K562 (cell line): Measurements from ENCODE around the gene CCNL2. TPM values are rescaled to one million over a fixed set of nuclear protein-coding genes. Genes with fewer than 3 reads are reported as not detected.

Source experiments
- ATAC-seq: fragments of 200-7000 bp; cut with Tn5 transposase; 3 replicates; pipeline ENCODE4 v1.9.1; 2020; ENCODE audit warnings: moderate library complexity
- BruUV-seq: library from RNA; stranded (reverse); fragments of 400-500 nt; replicated peaks from 2 replicates; lab custom pipeline; 2021; lab: Mats Ljungman, UMichigan
- CTCF ChIA-PET: fragments of 300-600 bp; formaldehyde crosslinking; extraction: SDS; loops from one replicate; lab custom pipeline; 2021; ENCODE audit warnings: low intra/inter-chr PET ratio; lab: Yijun Ruan, JAX
- POLR2A ChIA-PET: fragments of 300-600, 350-650 bp; sonication (Branson Sonifier 250); formaldehyde crosslinking; extraction: SDS; loops from one replicate; lab custom pipeline; 2021; ENCODE audit warnings: antibody characterized with exemption, inconsistent platforms; lab: Yijun Ruan, JAX
- DNase-seq, 4 experiments: peaks; one replicate each; pipeline versions ENCODE4 v3.0.0 to v3.0.0-alpha.2; 2011 to 2018; ENCODE audit warnings: low spot score in 3 of 4, mixed read lengths in 3 of 4; ENCODE audit errors: extremely low read depth in 1 of 4
- FAIRE-seq: peaks from 2 replicates; lab custom pipeline; 2011; peaks lifted over from hg19 to GRCh38; lab: Jason Lieb, UNC
- H2AFZ ChIP-seq: 2 replicates; pipeline ENCODE4 v1.6.0; 2011; ENCODE audit warnings: low read depth, low read length, control low read depth, inconsistent platforms
- H3K27ac ChIP-seq: fragments of 200-600 bp; 3 replicates; pipeline ENCODE4 v1.8.0; 2011; ENCODE audit warnings: low read depth, mild to moderate bottlenecking, control low read depth, inconsistent platforms, low read length, moderate library complexity, mixed read lengths; ENCODE audit errors: extremely low read depth
- H3K27me3 ChIP-seq, 2 experiments: fragments of 300-600 bp in 1 of 2; 2 replicates in 1 of 2; 3 replicates in 1 of 2; pipeline versions ENCODE4 v1.6.0 to v1.8.0; 2011; ENCODE audit warnings: inconsistent platforms in 2 of 2, low read length in 2 of 2, mild to moderate bottlenecking in 1 of 2, mixed read lengths in 1 of 2, moderate library complexity in 1 of 2; ENCODE audit not compliant: control insufficient read depth in 2 of 2, insufficient read depth in 2 of 2
- H3K36me3 ChIP-seq: fragments of 300-600 bp; 3 replicates; pipeline ENCODE4 v1.8.0; 2011; ENCODE audit warnings: mild to moderate bottlenecking, low read length, inconsistent platforms; ENCODE audit not compliant: control insufficient read depth, insufficient read depth
- H3K4me1 ChIP-seq, 2 experiments: fragments of 200-600 bp in 1 of 2; replicated peaks in 1 of 2; 2 replicates in 1 of 2; 3 replicates in 1 of 2; pipeline versions ENCODE4 v1.5.1 to v1.8.0; 2011; ENCODE audit warnings: inconsistent platforms in 2 of 2, low read length in 2 of 2, mild to moderate bottlenecking in 1 of 2, mixed read lengths in 1 of 2, moderate library complexity in 1 of 2; ENCODE audit not compliant: control insufficient read depth in 2 of 2, insufficient read depth in 2 of 2
- H3K4me2 ChIP-seq: 2 replicates; pipeline ENCODE4 v1.6.1; 2011; ENCODE audit warnings: low read length, control low read depth, inconsistent platforms, mixed read lengths; ENCODE audit not compliant: insufficient read depth
- H3K4me3 ChIP-seq: fragments of 200-600 bp; sonication (generic), shearing (Covaris generic); 2 replicates; pipeline ENCODE4 v1.5.1; 2016; ENCODE audit warnings: control low read depth, inconsistent platforms
- H3K79me2 ChIP-seq: fragments of 200-600 bp; 3 replicates; pipeline ENCODE4 v1.8.0; 2011; ENCODE audit warnings: low read length, inconsistent platforms; ENCODE audit not compliant: control insufficient read depth, insufficient read depth
- H3K9ac ChIP-seq, 2 experiments: 2 replicates each; pipeline versions ENCODE4 v1.6.0 to v1.6.1; 2011; ENCODE audit warnings: low read depth in 2 of 2, low read length in 2 of 2, control low read depth in 1 of 2, inconsistent platforms in 1 of 2, mild to moderate bottlenecking in 1 of 2, mixed read lengths in 1 of 2; ENCODE audit not compliant: insufficient read depth in 1 of 2
- H3K9me1 ChIP-seq: one replicate; pipeline ENCODE4 v1.6.0; 2011; ENCODE audit warnings: inconsistent platforms, mild to moderate bottlenecking, low read length, moderate library complexity; ENCODE audit not compliant: control insufficient read depth, insufficient read depth
- H3K9me3 ChIP-seq: replicated peaks from 2 replicates; pipeline ENCODE4 v1.5.1; 2011; ENCODE audit warnings: low read depth, low read length, inconsistent platforms; ENCODE audit not compliant: control insufficient read depth, insufficient read depth
- H4K20me1 ChIP-seq: replicated peaks from 2 replicates; pipeline ENCODE4 v1.6.1; 2011; ENCODE audit warnings: low read length, inconsistent platforms, mixed read lengths; ENCODE audit not compliant: control insufficient read depth, insufficient read depth
- ARHGAP35 ChIP-seq: fragments of 450-650 bp; IDR thresholded peaks from 2 replicates; pipeline ENCODE4 v1.6.1; 2018; ENCODE audit not compliant: partially characterized antibody
- E2F3 ChIP-seq: fragments of 250-450 bp; sonication (Bioruptor Pico); IDR thresholded peaks from 2 replicates; pipeline ENCODE4 v1.4.0; 2020; ENCODE audit warnings: mild to moderate bottlenecking
- ELK1 ChIP-seq: sonication (generic); formaldehyde crosslinking; IDR thresholded peaks from 2 replicates; pipeline ENCODE4 v1.8.1; 2022; ENCODE audit warnings: missing genetic modification reagents
- ELK3 ChIP-seq: fragments of 450-650 bp; formaldehyde crosslinking; IDR thresholded peaks from 2 replicates; pipeline ENCODE4 v1.4.0; 2020; ENCODE audit warnings: mild to moderate bottlenecking
- ILF3 ChIP-seq: fragments of 450-650 bp; IDR thresholded peaks from 2 replicates; pipeline ENCODE4 v1.6.1; 2018; ENCODE audit warnings: antibody characterized with exemption, mild to moderate bottlenecking, moderate library complexity, borderline replicate concordance
- JUN ChIP-seq, 2 experiments: sonication (generic) in 1 of 2; formaldehyde crosslinking in 1 of 2; IDR thresholded peaks; 2 replicates each; pipeline versions ENCODE4 v1.6.1 to v1.8.0; 2012 to 2022; ENCODE audit warnings: borderline replicate concordance in 2 of 2, mild to moderate bottlenecking in 2 of 2, improper control_type of control experiment in 1 of 2, low read depth in 1 of 2, low read length in 1 of 2, missing genetic modification reagents in 1 of 2
- PATZ1 ChIP-seq: fragments of 250-450 bp; sonication (Bioruptor Pico); IDR thresholded peaks from 2 replicates; pipeline ENCODE4 v1.5.0; 2020; ENCODE audit warnings: mild to moderate bottlenecking, borderline replicate concordance
- SMARCA5 ChIP-seq: fragments of 450-650 bp; IDR thresholded peaks from 2 replicates; pipeline ENCODE4 v1.6.1; 2016
- TCF7 ChIP-seq: sonication (generic); IDR thresholded peaks from 2 replicates; pipeline ENCODE4 v1.6.1; 2016; ENCODE audit warnings: antibody characterized with exemption, borderline replicate concordance
- THRB ChIP-seq: fragments of 450-650 bp; formaldehyde crosslinking; conservative IDR thresholded peaks from 2 replicates; pipeline ENCODE4 v1.4.0; 2022; ENCODE audit warnings: mild to moderate bottlenecking, missing genetic modification characterization
- TRIM24 ChIP-seq, 2 experiments: fragments of 450-650 bp; IDR thresholded peaks; 2 replicates each; pipeline ENCODE4 v1.6.1; 2016
- TSC22D4 ChIP-seq: fragments of 450-650 bp; IDR thresholded peaks from 2 replicates; pipeline ENCODE4 v1.6.1; 2016; ENCODE audit warnings: missing genetic modification characterization, missing biosample characterization, control low read depth
- ZBTB43 ChIP-seq: sonication (generic); formaldehyde crosslinking; IDR thresholded peaks from 2 replicates; pipeline ENCODE4 v1.8.0; 2023; ENCODE audit warnings: mild to moderate bottlenecking, missing genetic modification reagents
- ZNF408 ChIP-seq: fragments of 250-450 bp; sonication (Bioruptor Pico); IDR thresholded peaks from 2 replicates; pipeline ENCODE4 v1.4.0; 2020; ENCODE audit warnings: low read depth, mild to moderate bottlenecking, moderate library complexity
- WGBS: fragments of 100-300 bp; shearing (Covaris generic); methylation state at CpG from one replicate; pipeline ENCODE4 v1.1.6; 2016; ENCODE audit warnings: low coverage, mixed read lengths; ENCODE audit not compliant: insufficient coverage; ENCODE audit errors: missing lambda C conversion rate; 5-methylcytosine and 5-hydroxymethylcytosine counted together
- in situ Hi-C: fragments of 300-500 bp; cut with MboI; formaldehyde crosslinking; loops from 4 replicates; pipeline ENCODE4 v1.15.0; 2018; ENCODE audit warnings: inconsistent platforms, mixed read lengths
- intact Hi-C: fragments of 100-400 bp; cut with micrococcal nuclease; formaldehyde crosslinking; loops from 2 replicates; pipeline ENCODE4 v1.14.2; 2022
- polyA plus RNA-seq, 8 experiments: library from polyadenylated mRNA; depleted of rRNA in 4 of 8; stranded (reverse) in 5 of 8; unstranded in 3 of 8; fragments of >200 nt; fragmentation: Nextera tagmentation in 2 of 8; fragmentation: Illumina TruSeq in 1 of 8; extraction: Ambion mirVana in 2 of 8; extraction: Trizol in 1 of 8; gene quantifications; 2 replicates each; pipeline versions ENCODE4 v1.2.1 to v1.2.3, GENCODE V29; 2011 to 2014; ENCODE audit warnings: inconsistent platforms in 1 of 8, missing spikeins in 1 of 8
- total RNA-seq, 7 experiments: library from RNA; depleted of rRNA in 6 of 7; stranded (reverse); fragments of >200 nt in 6 of 7; fragmentation: Illumina TruSeq in 2 of 7; extraction: Trizol in 2 of 7; gene quantifications; 2 replicates each; pipeline versions ENCODE4 v1.2.1 to v1.2.3, GENCODE V29; 2011 to 2021; ENCODE audit warnings: low replicate concordance in 1 of 7

CCNL2 gene
- total and polyA plus RNA-seq, 9 of the 15 experiments (the other 6 are each of a cell fraction or from before 2014, with no cell fraction given): 2.8 to 287 (median 94.5) TPM

- peaks cover 10% of the 10 kb centered on the region for H3K9me3 ChIP-seq
- WGBS: 25% methylated on average over 10 of the region's 10 CpGs
- no peak overlapping the region for H3K4me2 ChIP-seq
- no peaks in the 10 kb centered on the region; the same call in 2 of the 3 replicates for H3K36me3 ChIP-seq
- in situ Hi-C loops (loop anchor here (10.0 kb wide), 1 partner anchor 549 kb away; the partner anchor contains the start of genes CALML6 and TMEM52), intact Hi-C loops (no loop called here)
- no peaks in the 10 kb centered on the region for H3K9me1 ChIP-seq
- no peak for ATAC-seq
- no peak overlapping the region for H3K27ac ChIP-seq
- BruUV-seq: no TSS peak
- H4K20me1 ChIP-seq: no peaks in the 10 kb centered on the region
- no peak overlapping the region for H3K9ac ChIP-seq
- POLR2A ChIA-PET: interaction anchor here (0.8 kb wide), 1 partner anchor 54 kb away, joined by 3 read pairs; no protein-coding TSS in a partner anchor
- H3K4me3 ChIP-seq: no peak overlapping the region
- no peak for FAIRE-seq
- H3K79me2 ChIP-seq: no peaks in the 10 kb centered on the region
- DNase-seq: no peak
- no peaks in the 10 kb centered on the region; a peak in 1 of 5 replicates for H3K27me3 ChIP-seq
- CTCF ChIA-PET: no interaction called here
- no peak overlapping the region for H2AFZ ChIP-seq
- peaks cover 0 to 17% of the 10 kb centered on the region in 2 experiments; a peak in 2 of 5 replicates for H3K4me1 ChIP-seq
- TF ChIP-seq ELK1 (CRISPR knock-in tag) (no peak), TRIM24 (IDR thresholded peaks at IDR 0.05) (peak; percentile 8 to 10; a peak in 1 of 4 replicates), JUN (IDR thresholded peaks at IDR 0.05; ENCODE audit: borderline replicate concordance, low read depth, low read length) (no peak), JUN (CRISPR knock-in tag; IDR thresholded peaks at IDR 0.05; ENCODE audit: borderline replicate concordance) (no peak), SMARCA5 (peak; percentile 33; the same call in 1 of the 2 replicates), ZBTB43 (CRISPR knock-in tag) (peak; percentile 100), THRB (CRISPR knock-in tag) (peak; percentile 49; the same call in 1 of the 2 replicates), ILF3 (no peak), TCF7 (no peak), TSC22D4 (tag) (peak; percentile 87), ARHGAP35 (peak; percentile 57), ELK3 (CRISPR knock-in tag) (no peak), E2F3 (CRISPR knock-in tag) (no peak), ZNF408 (CRISPR knock-in tag) (no peak), PATZ1 (CRISPR knock-in tag) (no peak)
Measured at GRCh38 chr1:1365875-1366698, 33.0 kb downstream of the CCNL2 start.
